Activated CD4-positive, alpha-beta T cell treated with anti-CD3 and anti-CD28 coated beads for 48 hours (primary cell): Measurements from ENCODE around the gene SHCBP1L.
"Not testable (repeated sequence)": the region's sequence is repeated elsewhere in the genome, so short reads cannot be mapped to it uniquely, and the experiment has no call there.

Experiments
- DNase-seq: peaks from one replicate; pipeline ENCODE4 v3.0.0-alpha.2; 2020

Gene SHCBP1L

GRCh38 chr1:182962554-182963115, 9.7 kb upstream of the SHCBP1L start:
- peak; percentile 54 for DNase-seq

GRCh38 chr1:182960046-182960445, 7.1 kb upstream of the SHCBP1L start:
- DNase-seq: no peak

- no peak for DNase-seq
Observed at GRCh38 chr1:182957902-182958395, 5.0 kb upstream of the SHCBP1L start.

GRCh38 chr1:182956708-182957365, 3.9 kb upstream of the SHCBP1L start:
- no peak for DNase-seq

- DNase-seq: no peak
Observed at GRCh38 chr1:182955596-182956588, 2.9 kb upstream of the SHCBP1L start.

- no peak for DNase-seq
Observed at GRCh38 chr1:182953826-182954225, 860 bp upstream of the SHCBP1L start.

- not testable (repeated sequence) for DNase-seq
Observed at GRCh38 chr1:182943336-182943735, 9.6 kb downstream of the SHCBP1L start.

- not testable (repeated sequence) for DNase-seq
Observed at GRCh38 chr1:182942145-182942544, 10.8 kb downstream of the SHCBP1L start.

GRCh38 chr1:182939413-182939812, 13.6 kb downstream of the SHCBP1L start:
- DNase-seq: no peak

GRCh38 chr1:182935716-182936115, 17.2 kb downstream of the SHCBP1L start:
- no peak for DNase-seq

GRCh38 chr1:182930985-182931384, 22.0 kb downstream of the SHCBP1L start:
- DNase-seq: no peak

GRCh38 chr1:182927693-182928433, 25.1 kb downstream of the SHCBP1L start:
- no peak for DNase-seq

- DNase-seq: no peak
Observed at GRCh38 chr1:182925661-182926060, 27.3 kb downstream of the SHCBP1L start.

GRCh38 chr1:182917378-182917777, 35.6 kb downstream of the SHCBP1L start:
- no peak for DNase-seq

GRCh38 chr1:182913401-182913800, 39.6 kb downstream of the SHCBP1L start:
- no peak for DNase-seq

- DNase-seq: no peak
Observed at GRCh38 chr1:182910143-182910542, 42.8 kb downstream of the SHCBP1L start.

- DNase-seq: no peak
Observed at GRCh38 chr1:182909578-182909977, 43.4 kb downstream of the SHCBP1L start.

- no peak for DNase-seq
Observed at GRCh38 chr1:182905321-182905720, 47.6 kb downstream of the SHCBP1L start.

- not testable (repeated sequence) for DNase-seq
Observed at GRCh38 chr1:182901946-182902345, 51.0 kb downstream of the SHCBP1L start.

- no peak for DNase-seq
Observed at GRCh38 chr1:182897696-182898095, 55.3 kb downstream of the SHCBP1L start.

GRCh38 chr1:182890927-182891610, 61.9 kb downstream of the SHCBP1L start:
- DNase-seq: no peak

- peak; percentile 11 for DNase-seq
Observed at GRCh38 chr1:182889997-182890396, 63.0 kb downstream of the SHCBP1L start.
